SU-DHL-6 (cell line): Measurements from ENCODE around the gene TRIP10.

Experiments used
- H2AFZ ChIP-seq: fragments of 200-600 bp; sonication (generic); 2 replicates; pipeline ENCODE4 v1.6.1; 2014; ENCODE audit warnings: low read depth, mild to moderate bottlenecking, moderate library complexity, mixed read lengths, antibody characterized with exemption, low read length; ENCODE audit not compliant: severe bottlenecking
- H3F3A ChIP-seq: fragments of 200-600 bp; shearing (Covaris generic); 2 replicates; pipeline ENCODE4 v1.6.0; 2016; ENCODE audit warnings: antibody characterized with exemption, mild to moderate bottlenecking; ENCODE audit not compliant: insufficient read depth
- H3K27ac ChIP-seq: fragments of 200-600 bp; sonication (generic); 2 replicates; pipeline ENCODE4 v1.5.1; 2016; ENCODE audit warnings: low read depth, mild to moderate bottlenecking, low read length, moderate library complexity, mixed read lengths
- H3K27me3 ChIP-seq: fragments of 200-600 bp; sonication (generic), shearing (Covaris generic); 2 replicates; pipeline ENCODE4 v1.6.0; 2014; ENCODE audit warnings: mild to moderate bottlenecking, low read length
- H3K36me3 ChIP-seq: fragments of 200-600 bp; sonication (generic); 2 replicates; pipeline ENCODE4 v1.6.1; 2014; ENCODE audit warnings: mild to moderate bottlenecking, low read length, mixed read lengths
- H3K4me2 ChIP-seq: fragments of 300-600, 200-600 bp; shearing (Covaris generic), sonication (generic); 2 replicates; pipeline ENCODE4 v1.6.0; 2014; ENCODE audit warnings: low read length, low read depth, mild to moderate bottlenecking; ENCODE audit not compliant: poor library complexity, severe bottlenecking
- H3K4me3 ChIP-seq: fragments of 200-600 bp; sonication (generic); 2 replicates; pipeline ENCODE4 v1.5.1; 2014; ENCODE audit warnings: antibody characterized with exemption, low read length, mild to moderate bottlenecking, mixed read lengths; ENCODE audit not compliant: insufficient read depth, poor library complexity, severe bottlenecking
- H3K79me2 ChIP-seq: fragments of 200-600 bp; sonication (generic); 2 replicates; pipeline ENCODE4 v1.6.1; 2014; ENCODE audit warnings: mild to moderate bottlenecking, low read length, moderate library complexity; ENCODE audit not compliant: insufficient read depth
- H3K9ac ChIP-seq: fragments of 200-600 bp; sonication (generic); 2 replicates; pipeline ENCODE4 v1.7.0; 2014; ENCODE audit warnings: mild to moderate bottlenecking, low read length
- H3K9me2 ChIP-seq: fragments of 200-600 bp; sonication (generic); replicated peaks from 2 replicates; pipeline ENCODE4 v1.6.1; 2014; ENCODE audit warnings: low read length; ENCODE audit not compliant: insufficient read depth
- H3K9me3 ChIP-seq: fragments of 200-600 bp; sonication (generic); 2 replicates; pipeline ENCODE4 v1.6.1; 2014; ENCODE audit warnings: low read length, mixed read lengths; ENCODE audit not compliant: insufficient read depth
- H4K20me1 ChIP-seq: fragments of 200-600 bp; sonication (generic); 2 replicates; pipeline ENCODE4 v1.6.1; 2014; ENCODE audit warnings: low read depth, mild to moderate bottlenecking, antibody characterized with exemption, low read length, moderate library complexity, mixed read lengths
- CTCF ChIP-seq: fragments of 200-600 bp; sonication (generic); IDR thresholded peaks from one replicate; pipeline ENCODE4 v1.5.1; 2017; ENCODE audit warnings: antibody characterized with exemption, mild to moderate bottlenecking, low read length, moderate library complexity; ENCODE audit not compliant: insufficient read depth, poor library complexity, severe bottlenecking
- EZH2phosphoT487 ChIP-seq: fragments of 200-600 bp; sonication (generic), shearing (Covaris generic); conservative IDR thresholded peaks from 2 replicates; pipeline ENCODE4 v1.6.1; 2018; ENCODE audit warnings: mild to moderate bottlenecking, antibody characterized with exemption, low read length, moderate library complexity, mixed read lengths

The TRIP10 gene

GRCh38 chr19:6733338-6734095, 6.0 kb upstream of the TRIP10 start:
- Histone ChIP-seq H3K4me3 (no peak overlapping the region), H3K36me3 (no peaks in the 10 kb centered on the region), H4K20me1 (no peaks in the 10 kb centered on the region), H3K9me2 (no peaks in the 10 kb centered on the region), H3K79me2 (peaks cover 5% of the 10 kb centered on the region; the same call in 1 of the 2 replicates), H3K9ac (no peak overlapping the region), H3K9me3 (no peaks in the 10 kb centered on the region), H3K27ac (no peak overlapping the region), H3F3A (peaks cover 11% of the 10 kb centered on the region), H3K4me2 (no peak overlapping the region), H2AFZ (no peak overlapping the region), H3K27me3 (no peaks in the 10 kb centered on the region)
- TF ChIP-seq CTCF (peak; percentile 42), EZH2phosphoT487 (no peak)

GRCh38 chr19:6734096-6734696, 5.3 kb upstream of the TRIP10 start:
- Histone ChIP-seq H3K27me3 (no peaks in the 10 kb centered on the region), H3K27ac (no peak overlapping the region), H3K4me3 (no peak overlapping the region), H3K4me2 (no peak overlapping the region), H3K36me3 (no peaks in the 10 kb centered on the region), H2AFZ (no peak overlapping the region), H3K9me2 (no peaks in the 10 kb centered on the region), H3K79me2 (peaks cover 5% of the 10 kb centered on the region; the same call in 1 of the 2 replicates), H3K9me3 (no peaks in the 10 kb centered on the region), H3K9ac (no peak overlapping the region), H3F3A (peaks cover 18% of the 10 kb centered on the region), H4K20me1 (no peaks in the 10 kb centered on the region)
- TF ChIP-seq EZH2phosphoT487, result no peak
- no peak for TF ChIP-seq CTCF

GRCh38 chr19:6735181-6735911, 4.1 kb upstream of the TRIP10 start:
- H3K27ac ChIP-seq, result no peak overlapping the region
- TF ChIP-seq EZH2phosphoT487 (no peak), CTCF (no peak)

More at GRCh38 chr19:6735181-6735911, 4.1 kb upstream of the TRIP10 start:
- H3K4me2 ChIP-seq, result peak overlapping the region; percentile 85
- peaks cover 18% of the 10 kb centered on the region for H3F3A ChIP-seq
- no peak overlapping the region for H2AFZ ChIP-seq
- peak overlapping the region; percentile 73 for H3K4me3 ChIP-seq
- no peaks in the 10 kb centered on the region for H3K27me3 ChIP-seq
- H3K9me2 ChIP-seq, result no peaks in the 10 kb centered on the region
- H3K36me3 ChIP-seq, result no peaks in the 10 kb centered on the region
- peak overlapping the region; percentile 85; the same call in 1 of the 2 replicates for H3K9ac ChIP-seq
- no peaks in the 10 kb centered on the region for H3K9me3 ChIP-seq
- H3K79me2 ChIP-seq, result peaks cover 5% of the 10 kb centered on the region; the same call in 1 of the 2 replicates
- no peaks in the 10 kb centered on the region for H4K20me1 ChIP-seq
